HCT116 (cell line): Measurements from ENCODE around the gene IGFBP6. TPM values are rescaled to one million over a fixed set of nuclear protein-coding genes. Genes with fewer than 3 reads are reported as not detected.

ENCODE experiments used
- ATAC-seq: fragments of 200-7000 bp; cut with Tn5 transposase; 2 replicates; pipeline ENCODE4 v1.9.1; 2020; ENCODE audit warnings: mild to moderate bottlenecking, moderate library complexity
- BruUV-seq: library from RNA; stranded (reverse); fragments of 400-500 nt; replicated peaks from 2 replicates; lab custom pipeline; 2021; lab: Mats Ljungman, UMichigan
- CTCF ChIA-PET: fragments of 300-600 bp; sonication (Branson Sonifier 250); formaldehyde crosslinking; loops from one replicate; lab custom pipeline; 2021; ENCODE audit warnings: antibody characterized with exemption; lab: Charles Lee
- POLR2A ChIA-PET: fragments of 300-600, 350-600 bp; sonication (Branson Sonifier 250); formaldehyde crosslinking; loops from one replicate; lab custom pipeline; 2021; ENCODE audit warnings: antibody characterized with exemption; lab: Charles Lee
- RAD21 ChIA-PET, 2 experiments: fragments of 300-600 bp; sonication (Branson Sonifier 250); formaldehyde crosslinking; loops; one replicate each; lab custom pipeline; 2023; ENCODE audit warnings: low total read pairs in 2 of 2; ENCODE audit not compliant: uncharacterized antibody in 2 of 2, unreplicated experiment in 2 of 2, low non-redundant PET in 1 of 2; lab: Charles Lee
- DNase-seq: peaks from one replicate; pipeline ENCODE4 v3.0.0-alpha.2; 2010; ENCODE audit warnings: low read depth, low spot score
- H2AFZ ChIP-seq: fragments of 200-600 bp; shearing (Covaris generic), sonication (generic); 2 replicates; pipeline ENCODE4 v1.6.1; 2017; ENCODE audit warnings: low read depth, mixed run types, mixed read lengths, antibody characterized with exemption, low read length; ENCODE audit not compliant: poor library complexity, severe bottlenecking
- H3K27ac ChIP-seq: 2 replicates; pipeline ENCODE4 v1.5.1; 2012; ENCODE audit warnings: low read depth, low read length
- H3K27me3 ChIP-seq: fragments of 200-600 bp; sonication (generic); 2 replicates; pipeline ENCODE4 v1.6.1; 2016; ENCODE audit warnings: mixed run types, low read length, mixed read lengths; ENCODE audit not compliant: insufficient read depth
- H3K36me3 ChIP-seq, 2 experiments: fragments of 200-500 bp in 1 of 2; fragments of 200-600 bp in 1 of 2; sonication (Bioruptor generic) in 1 of 2; sonication (generic) in 1 of 2; 2 replicates each; pipeline versions ENCODE4 v1.5.1 to v1.6.1; 2014 to 2016; ENCODE audit warnings: low read length in 2 of 2, inconsistent platforms in 1 of 2, mixed read lengths in 1 of 2, mixed run types in 1 of 2; ENCODE audit not compliant: insufficient read depth in 2 of 2, control insufficient read depth in 1 of 2
- H3K4me1 ChIP-seq, 2 experiments: fragments of 200-600 bp in 1 of 2; sonication (generic) in 1 of 2; 2 replicates each; pipeline versions ENCODE4 v1.5.1 to v1.6.1; 2012 to 2017; ENCODE audit warnings: low read length in 2 of 2, inconsistent platforms in 1 of 2, mild to moderate bottlenecking in 1 of 2, mixed read lengths in 1 of 2, mixed run types in 1 of 2, moderate library complexity in 1 of 2; ENCODE audit not compliant: insufficient read depth in 2 of 2, control insufficient read depth in 1 of 2
- H3K4me2 ChIP-seq: fragments of 200-600 bp; sonication (generic); 2 replicates; pipeline ENCODE4 v1.6.1; 2017; ENCODE audit warnings: mixed run types, low read length, mixed read lengths
- H3K4me3 ChIP-seq, 2 experiments: fragments of 200-600 bp in 1 of 2; sonication (generic) in 1 of 2; replicated peaks in 1 of 2; 2 replicates each; pipeline ENCODE4 v1.5.1; 2011 to 2016; ENCODE audit warnings: low read length in 2 of 2, control low read depth in 1 of 2, low read depth in 1 of 2, mild to moderate bottlenecking in 1 of 2, mixed read lengths in 1 of 2, mixed run types in 1 of 2
- H3K79me2 ChIP-seq: fragments of 200-600 bp; sonication (generic); 2 replicates; pipeline ENCODE4 v1.6.1; 2017; ENCODE audit warnings: mild to moderate bottlenecking, mixed run types, low read length, moderate library complexity, mixed read lengths; ENCODE audit not compliant: insufficient read depth
- H3K9ac ChIP-seq: fragments of 200-600 bp; sonication (generic); 2 replicates; pipeline ENCODE4 v1.6.1; 2016; ENCODE audit warnings: low read length, mixed read lengths
- H3K9me2 ChIP-seq: fragments of 200-600 bp; sonication (generic), shearing (Covaris generic); 2 replicates; pipeline ENCODE4 v1.6.1; 2017; ENCODE audit warnings: mixed run types, mild to moderate bottlenecking, moderate library complexity; ENCODE audit not compliant: insufficient read depth
- H3K9me3 ChIP-seq, 2 experiments: fragments of 200-500 bp in 1 of 2; fragments of 200-600 bp in 1 of 2; sonication (Bioruptor generic) in 1 of 2; sonication (generic) in 1 of 2; 2 replicates each; pipeline ENCODE4 v1.6.1; 2014 to 2017; ENCODE audit warnings: low read length in 2 of 2, mixed read lengths in 2 of 2, inconsistent platforms in 1 of 2, low read depth in 1 of 2, mild to moderate bottlenecking in 1 of 2, mixed run types in 1 of 2, moderate library complexity in 1 of 2; ENCODE audit not compliant: control insufficient read depth in 1 of 2, insufficient read depth in 1 of 2
- H4K20me1 ChIP-seq: fragments of 200-600 bp; sonication (generic), shearing (Covaris generic); 2 replicates; pipeline ENCODE4 v1.6.1; 2017; ENCODE audit warnings: mixed run types, mild to moderate bottlenecking, moderate library complexity; ENCODE audit not compliant: insufficient read depth
- CBX3 ChIP-seq: IDR thresholded peaks from 2 replicates; pipeline ENCODE4 v1.6.1; 2012; ENCODE audit warnings: low read depth
- CTCF ChIP-seq, 3 experiments: fragments of 200-600 bp in 1 of 3; sonication (generic) in 1 of 3; IDR thresholded peaks in 2 of 3; conservative IDR thresholded peaks in 1 of 3; 2 replicates each; pipeline ENCODE4 v1.5.1; 2012 to 2017; ENCODE audit warnings: low read depth in 2 of 3, low read length in 2 of 3, antibody characterized with exemption in 1 of 3, borderline replicate concordance in 1 of 3, control low read depth in 1 of 3, mild to moderate bottlenecking in 1 of 3, mixed read lengths in 1 of 3, mixed run types in 1 of 3, moderate library complexity in 1 of 3; ENCODE audit not compliant: insufficient read depth in 1 of 3
- ELF1 ChIP-seq: IDR thresholded peaks from 2 replicates; pipeline ENCODE4 v1.6.1; 2012; ENCODE audit warnings: low read depth, borderline replicate concordance
- EZH2 ChIP-seq: fragments of 200-600 bp; sonication (generic); IDR thresholded peaks from 2 replicates; pipeline ENCODE4 v1.6.1; 2017; ENCODE audit warnings: antibody characterized with exemption, mixed run types
- EZH2phosphoT487 ChIP-seq: fragments of 200-600 bp; IDR thresholded peaks from 2 replicates; pipeline ENCODE4 v1.6.1; 2018; ENCODE audit warnings: antibody characterized with exemption, borderline replicate concordance
- FOSL1 ChIP-seq: IDR thresholded peaks from 2 replicates; pipeline ENCODE4 v1.6.1; 2012; ENCODE audit warnings: low read depth
- JUND ChIP-seq: IDR thresholded peaks from 2 replicates; pipeline ENCODE4 v1.6.1; 2012
- POLR2AphosphoS5 ChIP-seq: IDR thresholded peaks from 2 replicates; pipeline ENCODE4 v1.6.1; 2011; ENCODE audit warnings: mild to moderate bottlenecking, low read depth, low read length, moderate library complexity
- RAD21 ChIP-seq: IDR thresholded peaks from 2 replicates; pipeline ENCODE4 v1.6.1; 2012; ENCODE audit warnings: low read depth, mild to moderate bottlenecking
- REST ChIP-seq: IDR thresholded peaks from 2 replicates; pipeline ENCODE4 v1.6.1; 2012; ENCODE audit warnings: low read depth
- SP1 ChIP-seq: IDR thresholded peaks from 2 replicates; pipeline ENCODE4 v1.6.1; 2012; ENCODE audit warnings: low read depth
- TCF7L2 ChIP-seq: IDR thresholded peaks from 2 replicates; pipeline ENCODE4 v1.7.0; 2011; ENCODE audit warnings: borderline replicate concordance, inconsistent platforms; ENCODE audit not compliant: insufficient read depth, insufficient read length; ENCODE audit errors: extremely low read depth
- ZBTB33 ChIP-seq: IDR thresholded peaks from 2 replicates; pipeline ENCODE4 v1.6.1; 2011; ENCODE audit warnings: mild to moderate bottlenecking, low read length, moderate library complexity; ENCODE audit not compliant: insufficient replicate concordance; ENCODE audit errors: extremely low read depth
- ZFX ChIP-seq: fragments of 450-650 bp; IDR thresholded peaks from 2 replicates; pipeline ENCODE4 v1.6.1; 2017
- ZNF274 ChIP-seq: fragments of 200-500 bp; sonication (Bioruptor generic); IDR thresholded peaks from 2 replicates; pipeline ENCODE4 v1.6.1; 2014; ENCODE audit warnings: mild to moderate bottlenecking, low read depth, low read length, inconsistent platforms
- intact Hi-C: fragments of 100-400 bp; cut with micrococcal nuclease; formaldehyde crosslinking; loops from 2 replicates; pipeline ENCODE4 v1.10.0; 2022
- total RNA-seq: library from RNA; stranded (reverse); gene quantifications from one replicate; pipeline ENCODE4 v1.2.1, GENCODE V29; 2021; ENCODE audit not compliant: unreplicated experiment
- TF ChIP-seq, protein P1 (sequence below): IDR thresholded peaks from 2 replicates; pipeline ENCODE4 v1.6.1; 2012

The IGFBP6 gene
- total RNA-seq, 1 experiment from 2014 or later, result 83.4 TPM

DNA sequence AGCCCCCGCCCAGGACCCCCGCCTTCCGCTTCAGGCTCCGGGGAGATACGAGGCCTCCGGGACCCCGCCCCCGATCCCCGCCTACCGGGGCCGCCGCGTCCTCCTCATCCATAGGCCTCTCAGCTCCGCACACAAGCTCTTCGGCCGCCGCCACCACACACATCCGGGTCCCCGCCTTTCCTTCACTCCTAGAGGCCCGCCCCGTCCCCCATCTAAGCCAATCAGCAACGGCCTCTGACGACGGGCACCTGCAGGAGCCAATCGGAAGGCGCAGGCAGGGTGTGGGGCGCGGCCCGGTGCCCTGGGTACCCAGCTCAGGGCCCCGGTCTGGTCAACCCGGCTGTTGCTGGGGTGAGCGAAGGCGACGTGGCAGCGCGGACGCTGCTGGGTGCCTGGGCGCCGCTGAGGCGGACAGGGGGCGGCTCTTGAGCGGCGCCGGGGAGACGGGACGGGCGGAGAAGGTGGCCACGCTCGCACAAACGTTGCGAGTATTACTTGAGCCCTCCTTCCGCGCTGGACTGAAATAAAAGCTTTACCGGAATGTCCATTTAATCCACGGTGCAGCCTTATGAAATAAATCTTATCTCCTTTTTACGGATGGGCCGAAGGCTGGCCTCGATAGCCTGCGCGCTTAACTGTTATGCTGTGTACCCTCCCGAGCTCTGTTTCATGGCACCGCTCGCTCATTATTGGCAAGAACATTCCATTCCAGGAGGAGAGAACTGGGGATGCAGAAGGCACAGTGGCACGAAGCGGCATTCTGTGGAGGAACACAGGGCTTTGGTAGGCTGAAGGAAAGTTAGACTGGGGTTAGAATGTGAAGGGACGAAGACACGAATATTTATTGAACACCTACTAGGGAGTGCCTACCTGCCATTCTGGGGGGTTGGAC, 18.0 kb upstream of the IGFBP6 start, which contains the start of gene SPRYD3:
Gene SPRYD3 (minus strand): TSS at position 165 of the 892 bp plus-strand sequence. CDS start 57 bp downstream, at position 108.
- H3K79me2 ChIP-seq, result peaks cover 21% of the 10 kb centered on the region; the same call in 1 of the 2 replicates
- CTCF ChIA-PET, result interaction anchor here (0.8 to 3.3 kb wide), 14 partner anchors 8 to 242 kb away, joined by 3 to 33 read pairs (median 4); partner anchors contain the start of gene AAAS
- no peaks in the 10 kb centered on the region for H3K9me3 ChIP-seq
- H3K9me2 ChIP-seq, result no peaks in the 10 kb centered on the region
- ATAC-seq, result peak; percentile 98
- TSS peak; percentile 96 for BruUV-seq
- POLR2A ChIA-PET, result interaction anchor here (0.7 to 2.6 kb wide), 23 partner anchors 9 to 300 kb away, joined by 3 to 27 read pairs (median 5); partner anchors contain the start of genes CSAD, EIF4B, IGFBP6 and KRT8
- H3K4me2 ChIP-seq, result peak within 1 kb of the TSS; percentile 92
- DNase-seq, result peak; percentile 89
- no peaks in the 10 kb centered on the region for H3K27me3 ChIP-seq
- no peaks in the 10 kb centered on the region for H4K20me1 ChIP-seq
- RAD21 ChIA-PET, result interaction anchor here (0.5 to 2.0 kb wide), 7 partner anchors 13 to 81 kb away, joined by 3 to 6 read pairs (median 5); no protein-coding TSS in a partner anchor
- intact Hi-C loops, result loop anchor here (1.0 kb wide), 2 partner anchors 16 to 20 kb away; no protein-coding TSS in a partner anchor
- H3K36me3 ChIP-seq, result peaks cover 9 to 20% of the 10 kb centered on the region in 2 experiments; a peak in 2 of 4 replicates
- peaks cover 9 to 25% of the 10 kb centered on the region in 2 experiments for H3K4me1 ChIP-seq
- H2AFZ ChIP-seq, result peak within 1 kb of the TSS; percentile 29
- peak within 1 kb of the TSS; percentile 78 for H3K9ac ChIP-seq
- H3K27ac ChIP-seq, result peak within 1 kb of the TSS; percentile 72
- peak within 1 kb of the TSS; percentile 67 to 81 for H3K4me3 ChIP-seq
- TF ChIP-seq CTCF (IDR thresholded peaks at IDR 0.05 in 2 of 3, conservative IDR thresholded peaks at IDR 0.05 in 1 of 3; ENCODE audit: borderline replicate concordance in 1 of 3, insufficient read depth in 1 of 3, low read depth in 2 of 3, low read length in 2 of 3), result no peak
- no peak for TF ChIP-seq ZNF274
- no peak for TF ChIP-seq RAD21
- TF ChIP-seq CBX3, result no peak; the same call in 1 of the 2 replicates
- TF ChIP-seq POLR2AphosphoS5, result peak; percentile 93
- TF ChIP-seq ELF1, result peak; percentile 33; the same call in 1 of the 2 replicates
- TF ChIP-seq EZH2phosphoT487, result no peak
- TF ChIP-seq SP1, result peak; percentile 99
- TF ChIP-seq ZFX, result peak; percentile 50; the same call in 1 of the 2 replicates
- TF ChIP-seq ZBTB33, result no peak
- no peak for TF ChIP-seq TCF7L2
- TF ChIP-seq, protein P1, sequence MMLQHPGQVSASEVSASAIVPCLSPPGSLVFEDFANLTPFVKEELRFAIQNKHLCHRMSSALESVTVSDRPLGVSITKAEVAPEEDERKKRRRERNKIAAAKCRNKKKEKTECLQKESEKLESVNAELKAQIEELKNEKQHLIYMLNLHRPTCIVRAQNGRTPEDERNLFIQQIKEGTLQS, result no peak
- TF ChIP-seq JUND, result no peak
- TF ChIP-seq EZH2, result no peak
- TF ChIP-seq REST, result no peak
- no peak for TF ChIP-seq FOSL1
